Measurements from ENCODE around the gene VPS9D1.

- TF ChIP-seq CTCF (IDR thresholded peaks at IDR 0.05): no peak
- no peak for TF ChIP-seq POLR2A (IDR thresholded peaks at IDR 0.05)
Measured at GRCh38 chr16:89657442-89658220, 63.1 kb downstream of the VPS9D1 start, which contains the start of the genes CHMP1A and SPATA33.

Measured in lower leg skin (tissue), 3 donors.